Chondrocyte (in vitro differentiated cells): ENCODE results near the gene UBE2F. TPM values are rescaled to one million over a fixed set of nuclear protein-coding genes. Genes with fewer than 3 reads are reported as not detected.

Experiments used
- DNase-seq: peaks from one replicate; pipeline ENCODE4 v3.0.0; 2021; ENCODE audit warnings: mixed read lengths, low spot score
- H3K27ac Mint-ChIP-seq: one replicate; pipeline ENCODE4 v1.8.0; 2021; ENCODE audit warnings: mild to moderate bottlenecking, moderate library complexity, mixed read lengths; ENCODE audit not compliant: unreplicated experiment
- H3K27me3 Mint-ChIP-seq: 2 replicates; pipeline ENCODE4 v1.8.0; 2021; ENCODE audit warnings: low read depth, mixed read lengths
- H3K36me3 Mint-ChIP-seq: 2 replicates; pipeline ENCODE4 v1.8.0; 2021; ENCODE audit warnings: low read depth, mixed read lengths
- H3K4me1 Mint-ChIP-seq: 2 replicates; pipeline ENCODE4 v1.8.0; 2021; ENCODE audit warnings: low read depth, mild to moderate bottlenecking, mixed read lengths
- H3K4me3 Mint-ChIP-seq: one replicate; pipeline ENCODE4 v1.8.0; 2021; ENCODE audit warnings: mild to moderate bottlenecking, moderate library complexity, mixed read lengths; ENCODE audit not compliant: unreplicated experiment
- H3K9me3 Mint-ChIP-seq: 2 replicates; pipeline ENCODE4 v1.8.0; 2021; ENCODE audit warnings: low read depth, mixed read lengths
- CTCF ChIP-seq: fragments of 200-600 bp; sonication (generic); IDR thresholded peaks from 2 replicates; pipeline ENCODE4 v1.5.0; 2021; ENCODE audit warnings: antibody characterized with exemption, mild to moderate bottlenecking, moderate library complexity
- total RNA-seq: library from RNA; stranded (reverse); gene quantifications from 3 replicates; pipeline ENCODE4 v1.2.1, GENCODE V29; 2021

The UBE2F gene
- total RNA-seq, 1 donor from 2014 or later: 59.1 TPM

DNA sequence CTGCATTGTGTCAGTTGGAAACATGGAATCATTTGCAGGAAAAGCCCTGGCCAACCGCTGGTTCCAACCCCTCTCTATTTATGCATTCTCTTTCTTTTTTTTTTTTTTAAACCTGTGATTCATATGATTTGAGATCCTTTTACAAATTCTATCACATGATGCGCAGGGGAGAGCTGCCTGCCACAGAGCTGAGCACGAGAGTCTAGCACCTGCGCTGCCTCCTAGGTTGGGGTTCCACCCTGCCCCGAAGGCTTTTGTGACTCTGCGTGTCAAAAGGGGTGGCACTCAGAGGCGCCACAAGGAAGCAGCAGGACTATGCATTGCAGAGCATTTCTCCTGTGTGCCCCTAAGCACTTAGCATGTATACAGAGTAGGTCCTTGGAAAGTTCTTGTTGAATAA, 116.0 kb downstream of the UBE2F start:
- no peak for TF ChIP-seq CTCF
- DNase-seq: no peak
- no peak overlapping the region for H3K4me3 Mint-ChIP-seq
- H3K27ac Mint-ChIP-seq: no peak overlapping the region
- H3K4me1 Mint-ChIP-seq: peaks cover 6% of the 10 kb centered on the region
- H3K9me3 Mint-ChIP-seq: peaks cover 7% of the 10 kb centered on the region
- H3K36me3 Mint-ChIP-seq: peaks cover 36% of the 10 kb centered on the region
- H3K27me3 Mint-ChIP-seq: no peaks in the 10 kb centered on the region

DNA sequence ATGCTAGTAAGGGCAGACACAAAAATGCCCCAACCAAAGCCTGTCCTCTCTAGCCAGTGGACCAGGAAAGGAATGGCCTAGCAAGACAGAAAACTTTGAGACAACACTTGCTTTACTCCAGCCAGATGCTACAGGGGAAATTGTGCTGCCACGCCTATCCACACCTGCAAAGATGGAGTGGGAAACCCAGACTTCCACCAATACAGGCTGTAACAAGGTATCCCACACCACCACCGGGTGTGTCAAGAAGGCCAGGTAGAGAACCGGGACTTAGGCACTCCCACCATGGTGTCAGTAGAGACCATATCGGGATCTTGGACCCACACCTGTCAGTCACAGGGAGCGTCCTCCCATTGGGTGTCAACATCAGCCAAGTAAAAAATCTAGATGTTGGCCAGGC, 117.1 kb downstream of the UBE2F start:
- no peak overlapping the region for H3K4me3 Mint-ChIP-seq
- peaks cover 7% of the 10 kb centered on the region for H3K9me3 Mint-ChIP-seq
- peaks cover 6% of the 10 kb centered on the region for H3K4me1 Mint-ChIP-seq
- H3K27ac Mint-ChIP-seq: no peak overlapping the region
- TF ChIP-seq CTCF: no peak
- DNase-seq: no peak
- H3K36me3 Mint-ChIP-seq: peaks cover 33% of the 10 kb centered on the region
- H3K27me3 Mint-ChIP-seq: no peaks in the 10 kb centered on the region

GRCh38 chr2:238084761-238085160, 117.9 kb downstream of the UBE2F start:
- no peak for DNase-seq
- Mint-ChIP-seq H3K27ac (no peak overlapping the region), H3K36me3 (peaks cover 30% of the 10 kb centered on the region), H3K27me3 (no peaks in the 10 kb centered on the region), H3K4me3 (no peak overlapping the region), H3K4me1 (peaks cover 6% of the 10 kb centered on the region), H3K9me3 (peaks cover 4% of the 10 kb centered on the region)
- no peak for TF ChIP-seq CTCF

GRCh38 chr2:238085899-238086298, 119.1 kb downstream of the UBE2F start:
- Mint-ChIP-seq H3K4me1 (peaks cover 6% of the 10 kb centered on the region), H3K27me3 (no peaks in the 10 kb centered on the region), H3K4me3 (no peak overlapping the region), H3K27ac (peak overlapping the region; percentile 30), H3K9me3 (no peaks in the 10 kb centered on the region), H3K36me3 (peaks cover 25% of the 10 kb centered on the region)
- TF ChIP-seq CTCF: no peak
- DNase-seq: no peak

DNA sequence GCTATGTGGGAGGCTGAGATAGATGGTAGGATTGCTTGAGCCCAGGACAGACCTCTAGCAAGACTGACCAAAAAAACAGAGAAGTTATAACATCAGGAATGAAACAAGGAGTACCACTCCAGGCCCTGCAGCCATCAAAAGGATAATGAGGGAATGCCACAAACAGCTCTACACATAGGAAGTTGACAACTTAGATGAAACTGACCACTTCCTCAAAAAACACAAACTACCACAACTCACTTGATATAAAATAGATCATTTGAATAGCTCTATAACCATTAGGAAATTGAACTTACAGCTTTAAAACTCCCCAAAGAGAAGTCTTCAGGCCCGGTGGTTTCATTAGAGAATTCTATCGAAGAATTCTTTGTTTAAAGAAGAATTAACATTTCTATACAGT, 120.4 kb downstream of the UBE2F start:
- Mint-ChIP-seq H3K4me3 (no peak overlapping the region), H3K4me1 (peaks cover 6% of the 10 kb centered on the region), H3K9me3 (no peaks in the 10 kb centered on the region), H3K36me3 (peaks cover 20% of the 10 kb centered on the region), H3K27me3 (no peaks in the 10 kb centered on the region), H3K27ac (no peak overlapping the region)
- no peak for DNase-seq
- no peak for TF ChIP-seq CTCF
